OCI-LY3 (cell line): ENCODE results near the gene MPDU1.

Experiments used
- H2AFZ ChIP-seq: fragments of 200-600, 300-600 bp; shearing (Covaris generic); 2 replicates; pipeline ENCODE4 v1.6.0; 2014; ENCODE audit warnings: antibody characterized with exemption, low read depth, low read length
- H3K27ac ChIP-seq: fragments of 200-600, 300-600 bp; sonication (generic); 2 replicates; pipeline ENCODE4 v1.5.1; 2014; ENCODE audit warnings: mild to moderate bottlenecking, low read length, moderate library complexity, mixed read lengths
- H3K27me3 ChIP-seq: fragments of 200-600, 300-600 bp; sonication (generic); 2 replicates; pipeline ENCODE4 v1.6.1; 2014; ENCODE audit warnings: low read depth, low read length, mixed read lengths
- H3K36me3 ChIP-seq: fragments of 200-600, 300-600 bp; sonication (generic); replicated peaks from 2 replicates; pipeline ENCODE3; 2014; ENCODE audit warnings: low read depth, low read length, mixed read lengths
- H3K4me1 ChIP-seq: fragments of 300-600, 200-600 bp; sonication (generic); 2 replicates; pipeline ENCODE4 v1.6.1; 2014; ENCODE audit warnings: low read length, mixed read lengths
- H3K4me2 ChIP-seq: fragments of 200-600, 300-600 bp; sonication (generic); 2 replicates; pipeline ENCODE4 v1.6.1; 2014; ENCODE audit warnings: low read length, mixed read lengths
- H3K4me3 ChIP-seq: fragments of 300-600, 200-600 bp; sonication (generic); 2 replicates; pipeline ENCODE4 v1.5.1; 2014; ENCODE audit warnings: antibody characterized with exemption, mild to moderate bottlenecking, low read length, moderate library complexity
- H3K79me2 ChIP-seq: fragments of 300-600, 200-600 bp; shearing (Covaris generic); 2 replicates; pipeline ENCODE4 v1.6.1; 2014; ENCODE audit warnings: mild to moderate bottlenecking, low read length, mixed read lengths
- H3K9ac ChIP-seq: fragments of 300-600, 200-600 bp; shearing (Covaris generic); 2 replicates; pipeline ENCODE4 v1.6.0; 2014; ENCODE audit warnings: mild to moderate bottlenecking, low read length, moderate library complexity
- H3K9me3 ChIP-seq: fragments of 200-600, 300-600 bp; shearing (Covaris generic); 2 replicates; pipeline ENCODE4 v1.6.1; 2014; ENCODE audit warnings: low read length, mixed read lengths; ENCODE audit not compliant: insufficient read depth
- H4K20me1 ChIP-seq: fragments of 200-600, 300-600 bp; sonication (generic); 2 replicates; pipeline ENCODE4 v1.6.1; 2016; ENCODE audit warnings: low read length, mixed read lengths; ENCODE audit not compliant: insufficient read depth
- EZH2phosphoT487 ChIP-seq: fragments of 200-600 bp; shearing (Covaris generic); IDR thresholded peaks from 2 replicates; pipeline ENCODE4 v1.6.1; 2018; ENCODE audit warnings: antibody characterized with exemption, mixed run types, low read depth
- TF ChIP-seq, protein P1 (sequence below): fragments of 200-600, 300-600 bp; sonication (generic); IDR thresholded peaks from 2 replicates; pipeline ENCODE4 v1.5.1; 2014; ENCODE audit warnings: antibody characterized with exemption, low read length, low read depth

The MPDU1 gene

DNA sequence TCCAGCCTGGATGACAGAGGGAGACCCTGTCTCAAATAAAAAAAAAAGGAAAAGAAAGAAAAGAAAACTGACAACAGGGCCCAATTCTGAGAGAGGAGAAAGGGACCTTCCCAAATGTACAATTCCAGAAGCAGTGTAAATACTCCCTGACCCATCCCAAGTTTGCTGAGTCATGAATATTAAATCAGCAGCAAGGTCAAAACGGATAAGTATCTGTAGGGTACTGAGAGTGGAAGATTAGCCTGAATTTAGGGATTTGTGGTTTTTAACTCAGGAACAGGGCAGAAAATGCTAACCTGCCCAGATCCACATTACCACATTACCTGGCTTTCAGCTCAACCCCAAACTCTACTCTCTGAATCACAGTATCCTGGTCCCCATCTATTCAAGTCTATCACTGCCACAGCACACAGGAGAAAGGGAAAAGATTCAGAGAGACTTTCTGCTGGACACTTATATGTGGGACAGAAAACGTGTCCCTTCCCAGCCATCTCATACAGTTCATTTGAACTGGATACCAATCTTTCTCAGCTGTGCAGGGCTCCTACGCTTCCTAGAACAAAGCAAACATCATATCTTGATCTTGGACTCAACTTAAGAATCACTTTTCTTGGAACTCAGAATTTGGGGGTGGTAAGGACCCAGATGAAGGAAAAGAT, 28.1 kb downstream of the MPDU1 start:
- Histone ChIP-seq H3K79me2 (peaks cover 35% of the 10 kb centered on the region), H3K36me3 (no peaks in the 10 kb centered on the region), H2AFZ (no peak overlapping the region), H3K9ac (no peak overlapping the region), H3K4me3 (no peak overlapping the region), H3K9me3 (no peaks in the 10 kb centered on the region), H3K4me2 (no peak overlapping the region), H3K27me3 (no peaks in the 10 kb centered on the region), H3K27ac (no peak overlapping the region), H3K4me1 (peaks cover 11% of the 10 kb centered on the region), H4K20me1 (peaks cover 6% of the 10 kb centered on the region; the same call in 1 of the 2 replicates)
- TF ChIP-seq EZH2phosphoT487 = no peak
- TF ChIP-seq, protein P1, sequence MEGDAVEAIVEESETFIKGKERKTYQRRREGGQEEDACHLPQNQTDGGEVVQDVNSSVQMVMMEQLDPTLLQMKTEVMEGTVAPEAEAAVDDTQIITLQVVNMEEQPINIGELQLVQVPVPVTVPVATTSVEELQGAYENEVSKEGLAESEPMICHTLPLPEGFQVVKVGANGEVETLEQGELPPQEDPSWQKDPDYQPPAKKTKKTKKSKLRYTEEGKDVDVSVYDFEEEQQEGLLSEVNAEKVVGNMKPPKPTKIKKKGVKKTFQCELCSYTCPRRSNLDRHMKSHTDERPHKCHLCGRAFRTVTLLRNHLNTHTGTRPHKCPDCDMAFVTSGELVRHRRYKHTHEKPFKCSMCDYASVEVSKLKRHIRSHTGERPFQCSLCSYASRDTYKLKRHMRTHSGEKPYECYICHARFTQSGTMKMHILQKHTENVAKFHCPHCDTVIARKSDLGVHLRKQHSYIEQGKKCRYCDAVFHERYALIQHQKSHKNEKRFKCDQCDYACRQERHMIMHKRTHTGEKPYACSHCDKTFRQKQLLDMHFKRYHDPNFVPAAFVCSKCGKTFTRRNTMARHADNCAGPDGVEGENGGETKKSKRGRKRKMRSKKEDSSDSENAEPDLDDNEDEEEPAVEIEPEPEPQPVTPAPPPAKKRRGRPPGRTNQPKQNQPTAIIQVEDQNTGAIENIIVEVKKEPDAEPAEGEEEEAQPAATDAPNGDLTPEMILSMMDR = no peak

DNA sequence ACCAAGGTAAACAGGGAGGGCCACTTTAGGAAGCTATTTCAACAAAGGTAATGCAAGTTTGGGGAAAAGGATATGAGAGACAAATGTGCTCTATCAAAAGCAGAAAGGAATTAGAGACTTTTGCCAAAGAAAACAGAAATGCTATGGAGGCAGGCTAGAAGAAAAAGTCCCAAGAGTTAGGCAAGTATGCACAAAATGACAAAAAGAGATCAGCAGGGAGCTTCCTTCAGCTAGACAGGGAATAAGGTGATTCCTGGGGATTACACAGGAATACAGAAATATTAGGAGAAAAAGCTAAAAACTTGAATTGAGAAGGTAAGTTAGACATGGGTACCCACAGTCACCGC, 28.6 kb downstream of the MPDU1 start:
- no peak overlapping the region for H3K4me3 ChIP-seq
- H3K27me3 ChIP-seq = no peaks in the 10 kb centered on the region
- peaks cover 6% of the 10 kb centered on the region; the same call in 1 of the 2 replicates for H4K20me1 ChIP-seq
- H3K36me3 ChIP-seq = no peaks in the 10 kb centered on the region
- no peak overlapping the region for H2AFZ ChIP-seq
- H3K4me1 ChIP-seq = peaks cover 11% of the 10 kb centered on the region
- no peak overlapping the region for H3K4me2 ChIP-seq
- TF ChIP-seq, protein P1 = no peak
- no peak for TF ChIP-seq EZH2phosphoT487
- peaks cover 35% of the 10 kb centered on the region for H3K79me2 ChIP-seq
- no peak overlapping the region for H3K27ac ChIP-seq
- H3K9me3 ChIP-seq = no peaks in the 10 kb centered on the region
- no peak overlapping the region for H3K9ac ChIP-seq

DNA sequence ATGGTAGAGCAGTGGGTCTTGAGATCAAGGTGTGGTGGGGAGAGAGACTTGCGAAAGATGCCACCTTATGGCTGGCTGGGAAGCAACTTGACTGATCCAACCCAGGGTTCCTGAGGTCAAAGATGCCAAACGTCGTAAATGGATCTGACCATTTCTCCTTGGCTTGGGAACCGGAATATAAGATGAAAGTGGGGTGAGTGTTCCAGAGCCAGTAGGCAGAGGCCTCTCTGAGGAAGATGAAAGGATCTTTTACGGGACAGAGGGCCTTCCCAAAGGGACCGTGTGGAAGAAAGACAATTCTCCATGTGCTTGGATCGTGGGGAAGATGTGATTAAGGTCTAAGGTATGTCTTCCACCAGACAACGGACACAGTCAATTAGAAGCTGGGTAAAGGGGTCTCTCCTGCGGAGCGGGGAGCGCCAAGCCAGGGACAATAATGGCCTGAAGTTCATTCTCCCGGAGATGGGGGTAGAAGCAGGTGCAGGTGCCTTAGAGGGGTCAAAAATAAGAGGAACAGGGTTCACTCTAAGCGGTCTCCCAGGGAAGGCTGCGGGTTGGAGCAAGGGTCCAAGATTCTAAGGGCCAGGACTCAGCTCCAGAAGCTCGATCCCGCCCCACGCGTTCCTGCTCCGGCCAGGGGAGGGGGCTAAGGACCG, 30.2 kb downstream of the MPDU1 start:
- Histone ChIP-seq H3K36me3 (no peaks in the 10 kb centered on the region), H3K27me3 (no peaks in the 10 kb centered on the region), H3K9ac (peak overlapping the region; percentile 80), H3K79me2 (peaks cover 35% of the 10 kb centered on the region), H3K4me2 (peak overlapping the region; percentile 97), H3K9me3 (no peaks in the 10 kb centered on the region), H3K4me3 (peak overlapping the region; percentile 92), H3K27ac (peak overlapping the region; percentile 42), H3K4me1 (peaks cover 11% of the 10 kb centered on the region), H2AFZ (no peak overlapping the region), H4K20me1 (peaks cover 6% of the 10 kb centered on the region; the same call in 1 of the 2 replicates)
- TF ChIP-seq, protein P1 = no peak
- no peak for TF ChIP-seq EZH2phosphoT487

DNA sequence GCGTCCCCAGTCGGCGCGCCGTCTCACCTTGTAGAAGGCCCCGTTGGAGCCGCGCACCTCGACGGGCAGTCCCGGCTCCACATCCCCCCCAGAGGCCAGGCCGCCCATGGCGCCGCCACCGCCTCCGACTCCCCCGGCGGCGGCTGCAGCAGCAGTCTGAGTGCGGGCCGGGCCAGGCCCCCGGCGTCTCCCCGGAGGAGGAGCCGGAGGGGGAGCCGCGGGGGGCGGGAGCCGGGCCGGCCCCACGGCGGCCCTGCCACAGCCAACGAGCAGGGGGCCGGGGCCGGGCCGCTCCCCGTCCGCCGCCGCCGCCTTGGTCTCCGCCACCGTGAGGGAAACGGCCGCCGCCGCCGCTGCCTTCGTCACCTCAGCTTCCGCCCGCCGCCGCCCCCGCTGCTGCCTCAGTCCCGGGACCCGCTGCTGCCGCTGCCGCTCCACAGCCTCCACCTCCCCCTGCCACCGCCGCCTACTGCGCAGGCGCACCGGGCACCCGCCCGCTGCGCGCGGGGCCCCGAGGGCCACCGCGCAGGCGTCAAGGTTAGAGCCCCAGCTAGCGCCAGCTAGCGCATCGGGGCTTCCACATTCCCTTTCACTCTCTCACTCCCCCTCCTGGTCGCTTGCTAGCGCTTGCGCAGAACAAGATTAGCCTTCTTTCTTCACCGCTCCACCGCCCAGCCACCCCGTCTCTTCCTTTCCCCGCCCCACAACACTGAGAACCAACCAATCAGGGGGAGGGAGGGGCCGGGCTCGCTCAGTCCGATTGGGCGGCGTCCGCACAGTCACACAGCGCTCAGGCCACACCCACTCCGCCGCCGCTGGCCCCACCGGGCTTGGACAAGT, 31.0 kb downstream of the MPDU1 start, which contains the start of gene FXR2:
Gene FXR2 (minus strand): TSS at position 473 of the 840 bp plus-strand sequence. CDS start 365 bp downstream, at position 108.
- peak within 1 kb of the TSS; percentile 92 for H3K4me3 ChIP-seq

More for the DNA sequence above, 31.0 kb downstream of the MPDU1 start, which contains the start of gene FXR2:
- Histone ChIP-seq H3K9ac (peak within 1 kb of the TSS; percentile 80), H3K79me2 (peaks cover 35% of the 10 kb centered on the region), H3K27me3 (no peaks in the 10 kb centered on the region), H3K4me1 (peaks cover 11% of the 10 kb centered on the region), H3K27ac (peak within 1 kb of the TSS; percentile 53), H3K9me3 (no peaks in the 10 kb centered on the region), H4K20me1 (peaks cover 6% of the 10 kb centered on the region; the same call in 1 of the 2 replicates), H2AFZ (peak within 1 kb of the TSS; percentile 76; the same call in 1 of the 2 replicates), H3K4me2 (peak within 1 kb of the TSS; percentile 97), H3K36me3 (no peaks in the 10 kb centered on the region)
- TF ChIP-seq, protein P1 = peak; percentile 42
- TF ChIP-seq EZH2phosphoT487 = no peak
